Urothelium cell line (cell line): ENCODE results near the gene APOO.

Experiments used
- DNase-seq: peaks from one replicate; pipeline ENCODE4 v3.0.0; 2011; ENCODE audit warnings: low spot score, mixed read lengths
- FAIRE-seq: peaks from 2 replicates; lab custom pipeline; 2011; peaks lifted over from hg19 to GRCh38; lab: Jason Lieb, UNC

APOO gene

DNA sequence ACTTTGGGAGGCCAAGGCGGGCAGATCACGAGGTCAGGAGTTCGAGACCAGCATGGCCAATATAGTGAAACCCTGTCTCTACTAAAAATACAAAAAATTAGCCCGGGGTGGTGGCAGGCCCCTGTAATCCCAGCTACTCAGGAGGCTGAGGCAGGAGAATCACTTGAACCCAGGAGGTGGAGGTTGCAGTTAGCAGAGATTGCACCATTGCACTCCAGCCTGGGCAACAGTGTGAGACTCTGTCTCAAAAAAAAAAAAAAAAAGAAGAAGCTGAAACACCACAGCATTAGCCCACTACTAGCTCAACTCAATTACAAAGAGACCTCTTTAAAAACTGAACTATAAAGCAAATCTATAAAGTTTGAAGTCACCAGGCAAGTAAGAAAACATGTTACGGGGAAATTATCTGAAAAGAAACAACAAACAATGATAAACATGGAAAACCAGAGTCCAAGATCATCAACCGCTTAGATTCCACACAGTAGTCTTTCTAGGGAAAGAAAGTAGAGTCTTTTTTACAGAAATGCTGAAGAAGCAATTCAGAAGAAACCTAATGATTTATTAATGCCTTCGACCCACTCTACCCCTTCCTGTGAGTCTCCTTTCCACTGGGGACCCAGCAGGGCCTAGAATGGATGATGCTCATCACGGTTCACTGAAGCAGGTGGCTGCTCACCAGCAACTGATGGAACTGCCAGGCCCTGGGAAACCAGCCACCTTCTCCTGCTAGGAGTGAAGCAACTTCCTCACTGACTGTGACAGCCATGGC, 118.2 kb downstream of the APOO start:
- FAIRE-seq, result no peak

GRCh38 chrX:23788946-23789345, 118.8 kb downstream of the APOO start:
- DNase-seq, result no peak
- FAIRE-seq, result no peak

More for the DNA sequence above, 118.2 kb downstream of the APOO start:
- DNase-seq, result no peak

- DNase-seq, result no peak
- no peak for FAIRE-seq
These were observed 119.2 kb downstream of the APOO start for GRCh38 chrX:23788521-23788920.

- DNase-seq (no peak), FAIRE-seq (no peak)
These were observed 120.0 kb downstream of the APOO start for GRCh38 chrX:23787745-23788118.

DNA sequence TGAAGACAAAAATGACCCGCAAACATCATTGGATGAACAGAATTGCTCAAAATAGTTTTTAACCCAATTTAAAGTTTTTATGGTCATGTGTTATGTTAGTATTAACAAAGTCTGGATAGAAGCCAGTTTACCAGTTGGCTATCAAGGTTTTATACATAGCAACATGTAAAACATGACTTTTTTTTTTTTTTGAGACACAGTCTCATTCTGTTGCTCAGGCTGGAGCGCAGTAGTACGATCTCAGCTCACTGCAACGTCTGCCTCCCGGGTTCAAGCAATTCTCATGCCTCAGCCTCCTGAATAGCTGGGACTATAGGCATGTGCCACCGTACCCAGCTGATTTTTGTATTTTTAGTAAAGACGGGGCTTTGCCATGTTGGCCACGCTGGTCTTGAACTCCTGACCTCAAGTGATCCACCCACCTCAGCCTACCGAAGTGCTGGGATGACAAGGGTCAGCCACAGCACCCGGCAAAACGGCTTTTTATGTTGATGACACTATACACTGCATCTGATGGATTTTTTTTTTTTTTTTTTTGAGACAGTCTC, 121.4 kb downstream of the APOO start:
- FAIRE-seq (no peak), DNase-seq (no peak)

DNA sequence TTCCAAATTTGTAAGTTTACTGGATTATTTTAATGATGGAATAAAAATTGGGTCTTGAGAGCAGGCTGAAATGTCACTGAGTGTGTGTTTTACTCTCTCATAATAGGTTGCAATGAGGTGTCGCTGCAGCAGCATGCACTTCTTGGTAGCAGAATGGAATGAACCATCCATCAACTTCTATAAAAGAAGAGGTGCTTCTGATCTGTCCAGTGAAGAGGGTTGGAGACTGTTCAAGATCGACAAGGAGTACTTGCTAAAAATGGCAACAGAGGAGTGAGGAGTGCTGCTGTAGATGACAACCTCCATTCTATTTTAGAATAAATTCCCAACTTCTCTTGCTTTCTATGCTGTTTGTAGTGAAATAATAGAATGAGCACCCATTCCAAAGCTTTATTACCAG, 122.2 kb downstream of the APOO start:
- no peak for FAIRE-seq
- DNase-seq, result no peak

GRCh38 chrX:23784470-23785331, 123.0 kb downstream of the APOO start:
- FAIRE-seq, result no peak
- no peak for DNase-seq

DNA sequence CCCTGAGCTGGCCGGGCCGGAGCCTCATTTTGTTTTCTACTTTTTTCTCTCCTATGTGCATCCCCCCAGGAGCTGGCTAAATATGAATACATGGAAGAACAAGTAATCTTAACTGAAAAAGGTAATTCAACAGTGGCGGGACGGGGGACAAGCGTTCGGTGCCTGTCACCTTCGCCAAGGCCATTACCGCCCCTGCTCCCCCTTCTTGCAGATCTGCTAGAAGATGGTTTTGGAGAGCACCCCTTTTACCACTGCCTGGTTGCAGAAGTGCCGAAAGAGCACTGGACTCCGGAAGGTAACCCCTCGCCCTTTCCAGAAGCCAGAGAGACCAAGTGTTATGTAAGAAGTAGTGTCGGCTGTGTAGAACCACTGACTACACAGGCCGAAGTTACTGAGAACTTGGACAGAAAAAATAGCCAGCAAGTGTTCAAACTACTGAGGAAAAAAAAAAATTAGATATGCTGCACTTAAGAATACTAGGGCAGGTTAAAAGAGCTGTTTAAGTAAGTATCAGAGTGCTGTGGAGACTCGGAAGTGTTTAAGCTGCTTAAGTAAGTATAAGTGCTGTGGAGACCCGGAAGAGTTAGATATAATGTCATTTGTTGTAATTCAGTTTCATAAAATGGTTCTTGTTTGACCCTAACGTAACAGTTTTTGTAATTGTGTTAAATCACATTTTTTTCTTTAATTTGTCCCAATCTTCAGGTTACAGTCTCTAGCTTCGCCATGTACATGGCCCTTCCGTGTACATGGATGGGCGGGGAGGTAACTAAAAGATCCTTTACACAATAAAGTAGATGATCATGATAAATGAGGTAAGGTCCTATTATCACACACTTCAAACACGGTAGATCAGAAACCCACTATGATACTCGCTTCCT, 123.9 kb downstream of the APOO start:
- FAIRE-seq, result no peak

More for the DNA sequence above, 123.9 kb downstream of the APOO start:
- DNase-seq, result no peak
